NCI-H446 treated with DMSO at 0.1 percent for 48 hours (cell line): Measurements from ENCODE around the gene RNASE13.
"Not testable (repeated sequence)": the region's sequence is repeated elsewhere in the genome, so short reads cannot be mapped to it uniquely, and the experiment has no call there.

Experiments used
- DNase-seq: peaks from one replicate; lab custom pipeline; 2025; lab: John Stamatoyannopoulos, UW

RNASE13 gene

DNA sequence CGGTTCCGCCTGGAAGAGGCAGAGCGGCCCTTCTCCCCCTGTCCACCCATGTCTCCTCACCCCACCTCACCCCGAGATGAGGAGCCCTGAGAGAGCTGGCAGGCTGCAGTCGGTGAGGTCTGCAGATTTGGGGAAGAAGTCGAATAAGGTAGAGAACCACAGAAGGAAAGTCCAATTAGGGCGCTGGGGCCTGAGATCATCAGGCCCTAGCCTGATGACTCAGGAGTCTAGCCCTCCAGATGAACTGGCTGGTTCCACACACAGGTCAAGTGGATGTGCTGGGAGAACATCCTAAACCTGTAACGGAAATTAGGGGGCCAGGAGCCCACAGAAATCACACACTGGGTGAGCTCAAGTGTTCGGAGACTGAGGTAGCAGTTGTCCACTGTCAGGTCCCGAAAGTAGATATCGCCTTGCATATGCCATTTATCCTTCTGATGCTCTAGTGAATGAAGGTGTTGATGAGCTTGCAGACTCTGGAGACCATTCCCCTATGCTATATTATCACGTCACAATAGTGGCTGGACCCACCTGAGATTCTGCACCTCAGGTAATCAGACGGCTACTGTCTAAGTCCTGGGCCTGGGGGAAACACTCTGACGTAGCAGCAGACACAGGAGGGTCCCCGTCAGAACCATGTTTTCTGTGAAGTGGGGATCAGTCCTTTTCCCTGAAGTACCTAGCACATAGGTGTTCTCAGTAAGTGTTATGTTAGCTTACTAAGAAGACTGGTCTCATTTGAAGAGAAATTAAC is 45.7 kb downstream of the RNASE13 start:
- no peak for DNase-seq

DNA sequence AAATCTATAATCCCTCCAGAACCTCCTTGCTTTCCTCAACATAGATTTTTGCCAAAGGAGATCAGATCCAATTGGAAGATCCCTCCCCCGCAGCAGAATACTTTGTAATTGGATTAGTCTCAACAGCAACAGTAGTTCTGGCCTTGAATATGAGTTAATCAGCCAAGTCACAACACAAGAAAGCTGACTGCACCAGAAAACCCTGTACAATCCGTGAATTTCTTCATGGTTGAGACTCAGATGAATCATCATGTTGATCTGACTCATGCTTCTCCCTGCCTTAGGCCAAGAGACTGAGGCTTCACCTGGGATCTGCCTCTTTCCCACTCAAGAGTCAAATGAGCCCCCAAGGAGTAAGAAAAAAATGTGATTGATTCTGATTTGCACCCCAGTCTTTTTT is 47.8 kb downstream of the RNASE13 start:
- peak; percentile 52 for DNase-seq

DNA sequence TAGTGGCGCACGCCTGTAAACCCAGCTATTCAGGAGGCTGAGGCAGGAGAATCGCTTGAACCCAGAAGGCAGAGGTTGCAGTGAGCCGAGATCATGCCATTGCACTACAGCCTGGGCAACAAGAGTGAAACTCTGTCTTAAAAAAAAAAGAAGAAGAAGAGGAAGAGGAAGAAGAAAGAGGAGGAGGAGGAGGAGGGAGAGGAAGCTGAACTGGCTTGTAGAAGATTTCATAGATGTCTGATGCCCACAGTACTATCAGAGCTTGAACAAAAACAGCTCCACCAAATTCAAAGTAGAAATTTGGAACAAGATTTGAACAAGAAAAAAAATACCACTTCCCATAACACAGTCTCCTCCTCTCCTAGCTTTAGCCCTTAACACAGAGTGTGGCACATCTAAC is 49.0 kb downstream of the RNASE13 start:
- not testable (repeated sequence) for DNase-seq
